ENCODE results near the gene HAAO. TPM values are rescaled to one million over a fixed set of nuclear protein-coding genes. Genes with fewer than 3 reads are reported as not detected.
A peak's percentile ranks its signal among the peaks of the same experiment; 100 is the strongest.

HAAO gene
- total RNA-seq (ENCODE audit: unreplicated experiment): not detected
- long read RNA-seq: 0 reads

DNA sequence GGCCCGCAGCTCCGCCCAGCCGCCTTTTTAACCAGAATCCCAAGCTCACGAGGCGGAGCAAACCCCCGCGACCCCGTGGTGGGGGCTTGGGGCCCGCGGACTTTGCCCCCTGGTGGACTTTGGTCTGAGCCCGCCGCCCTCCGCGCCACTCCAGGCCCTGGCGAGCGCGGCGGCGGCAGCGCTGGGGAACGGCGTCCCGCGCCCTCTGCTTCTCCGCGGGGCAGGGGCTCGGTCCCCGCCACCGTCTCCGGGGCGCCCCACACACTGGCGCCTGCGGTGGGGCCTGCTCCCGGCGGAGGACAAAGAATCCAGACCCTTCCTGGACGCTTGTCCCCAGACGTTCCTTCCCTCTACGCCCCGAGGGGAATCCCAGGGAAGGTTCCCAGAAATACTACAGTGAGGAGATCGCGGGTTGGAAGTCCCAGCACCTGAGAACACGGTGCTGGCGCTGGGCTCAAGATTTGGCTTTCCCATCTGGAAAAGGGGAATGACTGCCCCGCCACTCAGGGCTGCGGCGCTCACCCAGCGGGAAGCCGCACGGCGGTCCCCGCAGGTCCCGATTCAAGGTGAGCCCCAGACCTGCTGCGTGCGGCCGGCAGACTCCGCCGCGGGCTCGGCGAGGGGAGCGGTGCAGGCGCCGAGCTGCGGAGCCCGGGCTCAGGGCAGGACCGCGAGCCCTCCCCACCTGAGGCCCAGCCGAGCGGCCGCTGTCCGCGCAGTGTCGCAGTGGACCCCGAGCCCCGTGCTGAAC lies at the start of gene HAAO:
TSS of gene HAAO (minus strand) at position 1 of the 751 bp plus-strand sequence. CDS start 47 bp downstream, outside the sequence.
- H3K36me3 Mint-ChIP-seq (ENCODE audit: unreplicated experiment): peaks cover 8% of the 10 kb centered on the region
- TF ChIP-seq, protein P1, sequence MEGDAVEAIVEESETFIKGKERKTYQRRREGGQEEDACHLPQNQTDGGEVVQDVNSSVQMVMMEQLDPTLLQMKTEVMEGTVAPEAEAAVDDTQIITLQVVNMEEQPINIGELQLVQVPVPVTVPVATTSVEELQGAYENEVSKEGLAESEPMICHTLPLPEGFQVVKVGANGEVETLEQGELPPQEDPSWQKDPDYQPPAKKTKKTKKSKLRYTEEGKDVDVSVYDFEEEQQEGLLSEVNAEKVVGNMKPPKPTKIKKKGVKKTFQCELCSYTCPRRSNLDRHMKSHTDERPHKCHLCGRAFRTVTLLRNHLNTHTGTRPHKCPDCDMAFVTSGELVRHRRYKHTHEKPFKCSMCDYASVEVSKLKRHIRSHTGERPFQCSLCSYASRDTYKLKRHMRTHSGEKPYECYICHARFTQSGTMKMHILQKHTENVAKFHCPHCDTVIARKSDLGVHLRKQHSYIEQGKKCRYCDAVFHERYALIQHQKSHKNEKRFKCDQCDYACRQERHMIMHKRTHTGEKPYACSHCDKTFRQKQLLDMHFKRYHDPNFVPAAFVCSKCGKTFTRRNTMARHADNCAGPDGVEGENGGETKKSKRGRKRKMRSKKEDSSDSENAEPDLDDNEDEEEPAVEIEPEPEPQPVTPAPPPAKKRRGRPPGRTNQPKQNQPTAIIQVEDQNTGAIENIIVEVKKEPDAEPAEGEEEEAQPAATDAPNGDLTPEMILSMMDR (IDR thresholded peaks at IDR 0.05; ENCODE audit: partially characterized antibody, unreplicated experiment): no peak
- H3K4me1 Mint-ChIP-seq (ENCODE audit: low read depth, unreplicated experiment): peaks cover 17% of the 10 kb centered on the region
- H3K27me3 Mint-ChIP-seq (ENCODE audit: unreplicated experiment): peaks cover 27% of the 10 kb centered on the region
- DNase-seq: peak; percentile 39
- peaks cover 12% of the 10 kb centered on the region for H3K9me3 Mint-ChIP-seq (ENCODE audit: unreplicated experiment)
- peak within 1 kb of the TSS; percentile 86 for H3K4me3 Mint-ChIP-seq (ENCODE audit: unreplicated experiment)
- no peak within 1 kb of the TSS for H3K27ac Mint-ChIP-seq (ENCODE audit: unreplicated experiment)

DNA sequence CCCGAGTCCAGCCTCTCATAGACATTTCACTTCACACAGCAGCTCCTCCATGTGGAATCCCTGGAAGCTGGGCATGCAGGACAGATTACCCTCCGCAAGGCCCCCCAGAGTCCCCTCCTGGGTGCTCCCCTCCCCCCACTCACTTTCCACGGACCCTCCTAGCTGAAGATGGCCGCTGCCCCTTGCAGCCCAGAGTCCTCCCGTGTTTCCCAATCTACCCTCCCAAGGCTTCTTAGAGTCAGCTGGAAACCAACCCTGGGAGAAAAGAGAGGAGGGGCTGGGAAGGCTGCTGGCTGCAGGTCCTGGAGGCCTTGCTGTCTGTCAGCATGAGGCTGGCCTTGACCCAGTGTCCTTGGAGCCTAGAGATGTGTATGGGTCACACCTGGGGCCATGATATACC lies 49.0 kb upstream of the HAAO start:
- no peak for DNase-seq
- Mint-ChIP-seq H3K4me1 (ENCODE audit: low read depth, unreplicated experiment) (peaks cover 2% of the 10 kb centered on the region), H3K9me3 (ENCODE audit: unreplicated experiment) (no peaks in the 10 kb centered on the region), H3K27me3 (ENCODE audit: unreplicated experiment) (peaks cover 2% of the 10 kb centered on the region), H3K27ac (ENCODE audit: unreplicated experiment) (no peak overlapping the region), H3K4me3 (ENCODE audit: unreplicated experiment) (no peak overlapping the region), H3K36me3 (ENCODE audit: unreplicated experiment) (no peaks in the 10 kb centered on the region)
- TF ChIP-seq, protein P1 (IDR thresholded peaks at IDR 0.05; ENCODE audit: partially characterized antibody, unreplicated experiment): no peak

DNA sequence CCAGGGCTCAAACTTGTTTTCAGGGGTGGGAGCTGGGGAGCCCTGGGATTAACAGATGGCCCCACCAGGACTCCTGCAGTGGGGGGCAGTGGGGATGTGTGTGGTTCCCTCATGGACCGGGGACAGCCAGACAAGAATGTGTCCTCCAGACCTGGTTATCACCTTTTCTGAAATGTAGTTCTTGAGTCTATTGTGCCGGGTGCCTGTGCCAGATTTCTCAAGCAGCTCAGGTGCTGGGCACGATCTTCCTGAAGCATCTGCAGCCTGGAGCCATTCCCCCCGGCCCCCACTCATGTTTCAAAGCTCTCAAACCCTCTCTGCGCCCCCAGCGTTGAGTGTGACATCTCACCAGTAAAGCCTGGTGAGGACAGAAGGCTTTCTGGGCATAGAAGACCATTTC lies 48.4 kb upstream of the HAAO start:
- Mint-ChIP-seq H3K4me3 (ENCODE audit: unreplicated experiment) (no peak overlapping the region), H3K27ac (ENCODE audit: unreplicated experiment) (no peak overlapping the region), H3K36me3 (ENCODE audit: unreplicated experiment) (no peaks in the 10 kb centered on the region), H3K4me1 (ENCODE audit: low read depth, unreplicated experiment) (peaks cover 2% of the 10 kb centered on the region), H3K27me3 (ENCODE audit: unreplicated experiment) (peaks cover 2% of the 10 kb centered on the region), H3K9me3 (ENCODE audit: unreplicated experiment) (no peaks in the 10 kb centered on the region)
- TF ChIP-seq, protein P1 (IDR thresholded peaks at IDR 0.05; ENCODE audit: partially characterized antibody, unreplicated experiment): no peak
- no peak for DNase-seq

DNA sequence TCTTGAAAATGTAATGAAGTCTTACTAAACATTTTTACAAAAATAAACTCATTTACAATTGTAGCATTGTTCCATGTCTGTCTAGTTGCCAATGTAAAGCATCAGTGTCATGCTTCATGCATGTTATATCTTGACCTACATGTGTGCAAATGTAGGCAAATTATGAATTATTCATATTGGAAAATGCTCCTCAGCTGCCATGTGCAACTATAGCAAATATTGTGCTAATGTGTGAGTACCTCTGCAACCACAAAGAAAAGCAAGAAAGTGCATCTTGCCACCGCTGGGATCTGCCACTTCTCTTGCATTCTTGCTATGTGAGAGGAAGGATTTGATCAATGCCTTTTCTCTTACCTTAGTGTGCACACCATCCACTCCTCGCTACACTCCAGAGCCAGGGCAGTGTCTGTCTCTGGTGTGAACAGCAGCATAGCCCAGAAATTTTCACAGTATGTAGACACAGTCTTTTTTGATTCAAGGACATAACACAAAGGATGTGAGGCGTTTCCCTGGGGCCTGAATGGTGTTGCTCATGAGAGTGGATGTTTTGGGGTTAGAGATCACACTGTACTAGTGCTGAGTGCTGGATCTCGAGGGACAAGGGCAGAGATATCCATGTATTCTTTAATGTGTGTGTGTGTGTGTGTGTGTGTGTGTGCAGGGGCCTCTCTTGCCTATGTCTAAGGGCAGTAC lies 47.6 kb upstream of the HAAO start:
- DNase-seq: no peak
- H3K4me1 Mint-ChIP-seq (ENCODE audit: low read depth, unreplicated experiment): peaks cover 2% of the 10 kb centered on the region

More for the DNA sequence above, 47.6 kb upstream of the HAAO start:
- H3K4me3 Mint-ChIP-seq (ENCODE audit: unreplicated experiment): no peak overlapping the region
- H3K27ac Mint-ChIP-seq (ENCODE audit: unreplicated experiment): no peak overlapping the region
- no peaks in the 10 kb centered on the region for H3K9me3 Mint-ChIP-seq (ENCODE audit: unreplicated experiment)
- H3K36me3 Mint-ChIP-seq (ENCODE audit: unreplicated experiment): peaks cover 5% of the 10 kb centered on the region
- peaks cover 2% of the 10 kb centered on the region for H3K27me3 Mint-ChIP-seq (ENCODE audit: unreplicated experiment)
- TF ChIP-seq, protein P1 (IDR thresholded peaks at IDR 0.05; ENCODE audit: partially characterized antibody, unreplicated experiment): no peak

Data from glutamatergic neuron (in vitro differentiated cells).